Muscle layer of duodenum (tissue), 2 donors: ENCODE measurements around the gene GRIK4.
"Not testable (repeated sequence)": the region's sequence is repeated elsewhere in the genome, so short reads cannot be mapped to it uniquely, and the experiment has no call there.

Experiments
- H3K27ac ChIP-seq: one replicate; pipeline ENCODE4 v1.7.0; 2013; ENCODE audit warnings: mild to moderate bottlenecking, low read length
- H3K27me3 ChIP-seq: one replicate; pipeline ENCODE4 v1.7.0; 2013; ENCODE audit warnings: low read depth, mild to moderate bottlenecking, control low read depth, low read length
- H3K36me3 ChIP-seq, 2 donors: one replicate each; pipeline ENCODE4 v1.7.0; 2013; ENCODE audit warnings: low read length in 2 of 2, control low read depth in 1 of 2, mild to moderate bottlenecking in 1 of 2; ENCODE audit not compliant: insufficient read depth in 2 of 2, control insufficient read depth in 1 of 2
- H3K4me1 ChIP-seq, 2 donors: one replicate each; pipeline ENCODE4 v1.7.0; 2013; ENCODE audit warnings: low read length in 2 of 2, mild to moderate bottlenecking in 2 of 2, control low read depth in 1 of 2, moderate library complexity in 1 of 2; ENCODE audit not compliant: insufficient read depth in 2 of 2, control insufficient read depth in 1 of 2
- H3K4me3 ChIP-seq, 2 donors: one replicate each; pipeline ENCODE4 v1.7.0; 2013; ENCODE audit warnings: low read length in 2 of 2, low read depth in 1 of 2, mild to moderate bottlenecking in 1 of 2
- H3K9me3 ChIP-seq, 2 donors: one replicate each; pipeline ENCODE4 v1.7.0; 2013; ENCODE audit warnings: low read length in 2 of 2, control low read depth in 1 of 2, mild to moderate bottlenecking in 1 of 2; ENCODE audit not compliant: control insufficient read depth in 1 of 2
- donor health status: healthy.

Gene GRIK4

GRCh38 chr11:120582535-120582934 lies 71.0 kb downstream of the GRIK4 start:
- H3K27ac ChIP-seq, H3K4me1 ChIP-seq, H3K4me3 ChIP-seq, H3K27me3 ChIP-seq, H3K9me3 ChIP-seq, H3K36me3 ChIP-seq: not testable (repeated sequence)

- no peaks in the 10 kb centered on the region for H3K27me3 ChIP-seq
- no peak overlapping the region for H3K4me3 ChIP-seq
- H3K27ac ChIP-seq: no peak overlapping the region
- no peaks in the 10 kb centered on the region for H3K9me3 ChIP-seq
- H3K36me3 ChIP-seq: no peaks in the 10 kb centered on the region
- H3K4me1 ChIP-seq: no peaks in the 10 kb centered on the region
Observed at GRCh38 chr11:120586072-120586471, 74.5 kb downstream of the GRIK4 start.

GRCh38 chr11:120586728-120587127 lies 75.2 kb downstream of the GRIK4 start:
- H3K9me3 ChIP-seq: no peaks in the 10 kb centered on the region
- H3K27ac ChIP-seq: no peak overlapping the region
- H3K4me3 ChIP-seq: no peak overlapping the region
- no peaks in the 10 kb centered on the region for H3K4me1 ChIP-seq
- H3K27me3 ChIP-seq: no peaks in the 10 kb centered on the region
- H3K36me3 ChIP-seq: no peaks in the 10 kb centered on the region

GRCh38 chr11:120587299-120587698 lies 75.8 kb downstream of the GRIK4 start:
- H3K27ac ChIP-seq: no peak overlapping the region
- H3K27me3 ChIP-seq: no peaks in the 10 kb centered on the region
- H3K36me3 ChIP-seq: no peaks in the 10 kb centered on the region
- no peaks in the 10 kb centered on the region for H3K4me1 ChIP-seq
- no peak overlapping the region for H3K4me3 ChIP-seq
- no peaks in the 10 kb centered on the region for H3K9me3 ChIP-seq

- Histone ChIP-seq H3K27me3 (no peaks in the 10 kb centered on the region), H3K36me3 (no peaks in the 10 kb centered on the region)
Observed at GRCh38 chr11:120589376-120589775, 77.8 kb downstream of the GRIK4 start.

GRCh38 chr11:120590472-120590871 lies 78.9 kb downstream of the GRIK4 start:
- no peaks in the 10 kb centered on the region for H3K9me3 ChIP-seq
- no peaks in the 10 kb centered on the region for H3K27me3 ChIP-seq
- H3K4me1 ChIP-seq: no peaks in the 10 kb centered on the region
- H3K27ac ChIP-seq: no peak overlapping the region
- no peak overlapping the region for H3K4me3 ChIP-seq
- H3K36me3 ChIP-seq: no peaks in the 10 kb centered on the region

More at GRCh38 chr11:120589376-120589775, 77.8 kb downstream of the GRIK4 start:
- Histone ChIP-seq H3K9me3 (no peaks in the 10 kb centered on the region), H3K4me1 (no peaks in the 10 kb centered on the region), H3K27ac (no peak overlapping the region), H3K4me3 (no peak overlapping the region)

GRCh38 chr11:120594746-120595145 lies 83.2 kb downstream of the GRIK4 start:
- H3K9me3 ChIP-seq: no peaks in the 10 kb centered on the region
- H3K4me1 ChIP-seq: no peaks in the 10 kb centered on the region
- H3K27ac ChIP-seq: no peak overlapping the region
- no peak overlapping the region for H3K4me3 ChIP-seq
- H3K27me3 ChIP-seq: no peaks in the 10 kb centered on the region
- H3K36me3 ChIP-seq: no peaks in the 10 kb centered on the region

GRCh38 chr11:120595557-120595956 lies 84.0 kb downstream of the GRIK4 start:
- Histone ChIP-seq H3K27ac (no peak overlapping the region), H3K36me3 (no peaks in the 10 kb centered on the region), H3K27me3 (no peaks in the 10 kb centered on the region), H3K4me3 (no peak overlapping the region), H3K9me3 (no peaks in the 10 kb centered on the region), H3K4me1 (no peaks in the 10 kb centered on the region)

- Histone ChIP-seq H3K36me3 (no peaks in the 10 kb centered on the region), H3K4me1 (no peaks in the 10 kb centered on the region), H3K27me3 (no peaks in the 10 kb centered on the region), H3K4me3 (peak overlapping the region in 1 of 2 donors; percentile 10), H3K27ac (no peak overlapping the region), H3K9me3 (no peaks in the 10 kb centered on the region)
Observed at GRCh38 chr11:120597250-120598215, 86.0 kb downstream of the GRIK4 start.

- Histone ChIP-seq H3K36me3 (no peaks in the 10 kb centered on the region), H3K9me3 (no peaks in the 10 kb centered on the region), H3K27me3 (no peaks in the 10 kb centered on the region), H3K4me1 (no peaks in the 10 kb centered on the region), H3K4me3 (no peak overlapping the region), H3K27ac (no peak overlapping the region)
Observed at GRCh38 chr11:120598517-120599257, 87.1 kb downstream of the GRIK4 start.

GRCh38 chr11:120599816-120600420 lies 88.4 kb downstream of the GRIK4 start:
- no peaks in the 10 kb centered on the region for H3K27me3 ChIP-seq
- no peak overlapping the region for H3K4me3 ChIP-seq
- H3K27ac ChIP-seq: no peak overlapping the region
- H3K9me3 ChIP-seq: no peaks in the 10 kb centered on the region
- no peaks in the 10 kb centered on the region for H3K4me1 ChIP-seq
- H3K36me3 ChIP-seq: no peaks in the 10 kb centered on the region
